Panc1 (cell line): ENCODE measurements around the gene SBK2. TPM values are rescaled to one million over a fixed set of nuclear protein-coding genes. Genes with fewer than 3 reads are reported as not detected.
A peak's percentile ranks its signal among the peaks of the same experiment; 100 is the strongest.

Experiments used
- ATAC-seq: fragments of 200-7000 bp; cut with Tn5 transposase; 2 replicates; pipeline ENCODE4 v1.9.1; 2020; ENCODE audit warnings: mild to moderate bottlenecking, moderate library complexity
- BruUV-seq: library from RNA; stranded (reverse); fragments of 400-500 nt; replicated peaks from 2 replicates; lab custom pipeline; 2021; lab: Mats Ljungman, UMichigan
- CTCF ChIA-PET: fragments of 300-600 bp; sonication (Branson Sonifier 250); formaldehyde crosslinking; loops from one replicate; lab custom pipeline; 2022; ENCODE audit warnings: antibody characterized with exemption; lab: Charles Lee
- POLR2A ChIA-PET: fragments of 300-600 bp; sonication (Branson Sonifier 250); formaldehyde crosslinking; loops from one replicate; lab custom pipeline; 2022; ENCODE audit warnings: antibody characterized with exemption; lab: Charles Lee
- DNase-seq: peaks from one replicate; pipeline ENCODE4 v3.0.0-alpha.2; 2010; ENCODE audit warnings: low read depth, low spot score
- H3K27ac ChIP-seq: 2 replicates; pipeline ENCODE4 v1.5.1; 2011; ENCODE audit warnings: mild to moderate bottlenecking, low read length, inconsistent platforms
- H3K27me3 ChIP-seq: fragments of 200-500 bp; sonication (Bioruptor generic); 2 replicates; pipeline ENCODE4 v1.6.0; 2014; ENCODE audit warnings: low read length, inconsistent platforms; ENCODE audit not compliant: control insufficient read depth, insufficient read depth
- H3K36me3 ChIP-seq: fragments of 200-500 bp; sonication (Bioruptor generic); 2 replicates; pipeline ENCODE4 v1.5.1; 2014; ENCODE audit warnings: inconsistent platforms, mild to moderate bottlenecking, low read length, moderate library complexity; ENCODE audit not compliant: control insufficient read depth, insufficient read depth
- H3K4me1 ChIP-seq: 2 replicates; pipeline ENCODE4 v1.5.1; 2011; ENCODE audit warnings: inconsistent platforms, mild to moderate bottlenecking, low read length, moderate library complexity; ENCODE audit not compliant: control insufficient read depth, insufficient read depth
- H3K4me3 ChIP-seq, 2 experiments: 2 replicates each; pipeline ENCODE4 v1.5.1; 2011 to 2012; ENCODE audit warnings: low read depth in 2 of 2, low read length in 2 of 2, mild to moderate bottlenecking in 2 of 2, inconsistent platforms in 1 of 2, moderate library complexity in 1 of 2
- H3K9me3 ChIP-seq: fragments of 200-500 bp; sonication (Bioruptor generic); 2 replicates; pipeline ENCODE4 v1.5.1; 2014; ENCODE audit warnings: low read depth, mild to moderate bottlenecking, inconsistent platforms, low read length, moderate library complexity; ENCODE audit not compliant: control insufficient read depth, insufficient read depth
- POLR2AphosphoS5 ChIP-seq: IDR thresholded peaks from 2 replicates; pipeline ENCODE4 v1.6.1; 2012; ENCODE audit warnings: mild to moderate bottlenecking, low read depth, low read length, moderate library complexity
- SIN3A ChIP-seq: IDR thresholded peaks from 2 replicates; pipeline ENCODE4 v1.6.1; 2012; ENCODE audit warnings: low read depth, mild to moderate bottlenecking, low read length, moderate library complexity, borderline replicate concordance; ENCODE audit not compliant: insufficient read depth
- TCF7L2 ChIP-seq: IDR thresholded peaks from 2 replicates; pipeline ENCODE4 v1.6.1; 2011; ENCODE audit warnings: mild to moderate bottlenecking, low read depth, low read length, inconsistent platforms
- in situ Hi-C: cut with HindIII; loops from 2 replicates; pipeline ENCODE4 v1.10.0; 2016; ENCODE audit warnings: low sequenced_read_pairs, low pct_unique_long_range_greater_than_20kb
- intact Hi-C: fragments of 100-400 bp; cut with micrococcal nuclease; formaldehyde crosslinking; loops from one replicate; pipeline ENCODE4 v1.10.0; 2022; ENCODE audit not compliant: unreplicated experiment
- total RNA-seq: library from RNA; stranded (reverse); gene quantifications from one replicate; pipeline ENCODE4 v1.2.1, GENCODE V29; 2021; ENCODE audit not compliant: unreplicated experiment
- TF ChIP-seq, protein P1 (sequence below), 2 experiments: IDR thresholded peaks; 2 replicates each; pipeline ENCODE4 v1.6.1; 2011 to 2012; ENCODE audit warnings: low read depth in 2 of 2, control low read depth in 1 of 2, low read length in 1 of 2, mild to moderate bottlenecking in 1 of 2, moderate library complexity in 1 of 2; ENCODE audit not compliant: insufficient read depth in 1 of 2
- TF ChIP-seq, protein P2 (sequence below): fragments of 450-650 bp; IDR thresholded peaks from 2 replicates; pipeline ENCODE4 v1.5.1; 2017; ENCODE audit warnings: mild to moderate bottlenecking

SBK2 gene
- total RNA-seq, 1 experiment from 2014 or later: 0.69 TPM

DNA sequence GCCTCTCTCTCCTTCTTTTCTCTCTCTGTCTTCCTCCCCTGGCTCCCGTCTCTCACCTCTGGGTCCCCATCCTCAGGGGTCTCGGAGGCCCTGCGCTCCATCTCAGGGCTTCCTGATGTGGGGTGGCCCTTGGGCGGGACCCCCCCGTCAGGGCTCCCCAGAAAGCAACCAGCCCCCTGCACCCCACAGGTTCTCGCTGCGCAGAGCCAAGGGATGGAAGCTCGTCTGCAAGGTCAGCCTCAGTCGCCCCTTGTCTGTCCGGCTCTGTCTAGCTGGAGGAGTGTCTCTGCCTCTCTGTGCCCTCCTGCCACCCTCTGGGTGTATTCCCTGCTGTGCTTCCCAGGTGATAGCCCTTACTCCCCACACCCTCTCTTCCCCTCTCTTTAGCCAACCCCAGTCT lies 8.5 kb upstream of the SBK2 start, which contains the start of gene SBK3:
TSS of gene SBK3 (minus strand) at position 101 of the 400 bp plus-strand sequence. CDS start at position 101, 0 bp downstream.
- H3K4me3 ChIP-seq: no peak within 1 kb of the TSS
- in situ Hi-C loops (no loop called here), intact Hi-C loops (loop anchor here (5.0 kb wide), 1 partner anchor 37 kb away; the partner anchor contains the start of gene ZNF579)
- ChIA-PET CTCF (no interaction called here), POLR2A (interaction anchor here (0.5 kb wide), 1 partner anchor 286 kb away, joined by 4 read pairs; no protein-coding TSS in a partner anchor)
- H3K27me3 ChIP-seq: no peaks in the 10 kb centered on the region
- peak within 1 kb of the TSS; percentile 94 for H3K27ac ChIP-seq
- no peaks in the 10 kb centered on the region for H3K9me3 ChIP-seq
- DNase-seq (no peak), ATAC-seq (no peak)
- no TSS peak for BruUV-seq
- TF ChIP-seq POLR2AphosphoS5 (no peak), SIN3A (no peak), TCF7L2 (no peak)
- TF ChIP-seq, protein P1, sequence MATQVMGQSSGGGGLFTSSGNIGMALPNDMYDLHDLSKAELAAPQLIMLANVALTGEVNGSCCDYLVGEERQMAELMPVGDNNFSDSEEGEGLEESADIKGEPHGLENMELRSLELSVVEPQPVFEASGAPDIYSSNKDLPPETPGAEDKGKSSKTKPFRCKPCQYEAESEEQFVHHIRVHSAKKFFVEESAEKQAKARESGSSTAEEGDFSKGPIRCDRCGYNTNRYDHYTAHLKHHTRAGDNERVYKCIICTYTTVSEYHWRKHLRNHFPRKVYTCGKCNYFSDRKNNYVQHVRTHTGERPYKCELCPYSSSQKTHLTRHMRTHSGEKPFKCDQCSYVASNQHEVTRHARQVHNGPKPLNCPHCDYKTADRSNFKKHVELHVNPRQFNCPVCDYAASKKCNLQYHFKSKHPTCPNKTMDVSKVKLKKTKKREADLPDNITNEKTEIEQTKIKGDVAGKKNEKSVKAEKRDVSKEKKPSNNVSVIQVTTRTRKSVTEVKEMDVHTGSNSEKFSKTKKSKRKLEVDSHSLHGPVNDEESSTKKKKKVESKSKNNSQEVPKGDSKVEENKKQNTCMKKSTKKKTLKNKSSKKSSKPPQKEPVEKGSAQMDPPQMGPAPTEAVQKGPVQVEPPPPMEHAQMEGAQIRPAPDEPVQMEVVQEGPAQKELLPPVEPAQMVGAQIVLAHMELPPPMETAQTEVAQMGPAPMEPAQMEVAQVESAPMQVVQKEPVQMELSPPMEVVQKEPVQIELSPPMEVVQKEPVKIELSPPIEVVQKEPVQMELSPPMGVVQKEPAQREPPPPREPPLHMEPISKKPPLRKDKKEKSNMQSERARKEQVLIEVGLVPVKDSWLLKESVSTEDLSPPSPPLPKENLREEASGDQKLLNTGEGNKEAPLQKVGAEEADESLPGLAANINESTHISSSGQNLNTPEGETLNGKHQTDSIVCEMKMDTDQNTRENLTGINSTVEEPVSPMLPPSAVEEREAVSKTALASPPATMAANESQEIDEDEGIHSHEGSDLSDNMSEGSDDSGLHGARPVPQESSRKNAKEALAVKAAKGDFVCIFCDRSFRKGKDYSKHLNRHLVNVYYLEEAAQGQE (IDR thresholded peaks at IDR 0.05; ENCODE audit: insufficient read depth in 1 of 2, low read depth in 2 of 2, low read length in 1 of 2): no peak
- TF ChIP-seq, protein P2, sequence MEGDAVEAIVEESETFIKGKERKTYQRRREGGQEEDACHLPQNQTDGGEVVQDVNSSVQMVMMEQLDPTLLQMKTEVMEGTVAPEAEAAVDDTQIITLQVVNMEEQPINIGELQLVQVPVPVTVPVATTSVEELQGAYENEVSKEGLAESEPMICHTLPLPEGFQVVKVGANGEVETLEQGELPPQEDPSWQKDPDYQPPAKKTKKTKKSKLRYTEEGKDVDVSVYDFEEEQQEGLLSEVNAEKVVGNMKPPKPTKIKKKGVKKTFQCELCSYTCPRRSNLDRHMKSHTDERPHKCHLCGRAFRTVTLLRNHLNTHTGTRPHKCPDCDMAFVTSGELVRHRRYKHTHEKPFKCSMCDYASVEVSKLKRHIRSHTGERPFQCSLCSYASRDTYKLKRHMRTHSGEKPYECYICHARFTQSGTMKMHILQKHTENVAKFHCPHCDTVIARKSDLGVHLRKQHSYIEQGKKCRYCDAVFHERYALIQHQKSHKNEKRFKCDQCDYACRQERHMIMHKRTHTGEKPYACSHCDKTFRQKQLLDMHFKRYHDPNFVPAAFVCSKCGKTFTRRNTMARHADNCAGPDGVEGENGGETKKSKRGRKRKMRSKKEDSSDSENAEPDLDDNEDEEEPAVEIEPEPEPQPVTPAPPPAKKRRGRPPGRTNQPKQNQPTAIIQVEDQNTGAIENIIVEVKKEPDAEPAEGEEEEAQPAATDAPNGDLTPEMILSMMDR: no peak
- no peaks in the 10 kb centered on the region for H3K36me3 ChIP-seq
- H3K4me1 ChIP-seq: peaks cover 51% of the 10 kb centered on the region

DNA sequence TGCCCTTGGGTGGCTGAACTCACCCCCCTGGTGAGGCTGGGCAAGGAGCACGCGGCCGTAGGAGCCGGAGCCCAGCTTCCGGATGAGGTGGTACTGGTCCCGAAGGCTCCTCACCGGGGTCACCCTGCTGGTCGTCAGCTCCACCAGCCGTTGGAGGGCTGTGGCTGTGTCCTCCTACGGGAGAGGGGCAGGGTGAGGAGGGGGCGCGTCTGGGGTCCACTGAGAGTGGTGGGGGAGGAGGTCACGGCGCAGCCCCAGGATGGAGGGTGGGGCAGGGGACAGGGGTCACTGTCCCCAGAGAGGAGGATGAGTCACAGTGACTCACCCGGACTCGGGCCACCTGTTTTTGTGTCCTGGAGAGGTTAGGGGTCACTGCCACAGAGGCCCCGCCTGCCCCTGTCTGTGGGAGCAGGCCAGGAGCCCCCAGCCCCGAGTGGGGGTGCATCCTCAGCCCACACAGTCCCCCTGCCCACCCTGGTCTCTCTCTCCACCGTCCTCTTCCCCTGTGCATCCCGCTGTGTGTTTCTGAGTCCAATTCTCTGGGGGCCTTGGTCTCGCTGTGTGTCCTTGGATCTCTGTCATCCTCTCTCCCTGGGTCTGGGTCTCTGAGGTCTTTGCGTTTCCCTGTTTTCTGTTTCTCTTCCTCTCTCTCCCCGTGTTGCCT lies 8.0 kb upstream of the SBK2 start:
- ATAC-seq (no peak), DNase-seq (no peak)
- ChIA-PET CTCF (interaction anchor here (0.7 kb wide), 1 partner anchor 404 kb away, joined by 3 read pairs; no protein-coding TSS in a partner anchor), POLR2A (interaction anchor here (0.5 to 0.6 kb wide), 2 partner anchors 13 to 285 kb away, joined by 3 to 4 read pairs; no protein-coding TSS in a partner anchor)
- intact Hi-C loops: loop anchor here (5.0 kb wide), 1 partner anchor 37 kb away; the partner anchor contains the start of gene ZNF579
- in situ Hi-C loops: no loop called here
- no peaks in the 10 kb centered on the region for H3K9me3 ChIP-seq
- H3K27ac ChIP-seq: 0 out of 2 replicates have a peak overlapping the region, but pooled peaks have one; percentile 15
- no peak for TF ChIP-seq POLR2AphosphoS5
- TF ChIP-seq, protein P1 (IDR thresholded peaks at IDR 0.05; ENCODE audit: insufficient read depth in 1 of 2, low read depth in 2 of 2, low read length in 1 of 2): no peak
- TF ChIP-seq SIN3A: no peak
- TF ChIP-seq, protein P2: no peak
- BruUV-seq: no TSS peak
- H3K4me3 ChIP-seq: no peak overlapping the region
- no peaks in the 10 kb centered on the region for H3K36me3 ChIP-seq
- H3K4me1 ChIP-seq: peaks cover 47% of the 10 kb centered on the region
- no peaks in the 10 kb centered on the region for H3K27me3 ChIP-seq
